ENCODE data around the gene CCDC38. TPM values are rescaled to one million over a fixed set of nuclear protein-coding genes. Genes with fewer than 3 reads are reported as not detected.

The CCDC38 gene
- total RNA-seq, 2 experiments from 2014 or later = 0.11 TPM; not detected in 1

DNA sequence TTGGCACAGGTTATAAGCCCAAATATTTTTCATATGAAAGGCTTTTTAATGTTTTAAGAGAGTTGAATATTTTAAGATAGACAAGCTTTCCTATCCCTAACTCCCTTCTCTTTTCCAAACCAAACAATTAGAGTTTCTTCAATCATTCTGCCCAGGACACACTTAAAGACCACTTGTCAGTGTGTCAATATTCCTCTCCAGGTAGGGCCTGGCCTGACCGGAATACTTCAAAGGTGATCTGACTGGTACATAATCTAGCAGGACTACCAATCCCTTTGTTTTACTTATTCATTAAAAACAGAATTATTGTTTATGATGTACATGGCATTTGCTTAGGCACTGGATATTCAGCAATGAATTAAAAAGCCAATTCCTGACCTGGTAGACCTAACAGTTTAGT, 107.8 kb downstream of the CCDC38 start:
- no peaks in the 10 kb centered on the region for H3K9me3 ChIP-seq (ENCODE audit: control insufficient read depth in 1 of 2, insufficient read depth in 1 of 2, low read length in 2 of 2)
- TF ChIP-seq CTCF (IDR thresholded peaks at IDR 0.05) = no peak
- H3K36me3 ChIP-seq (ENCODE audit: insufficient read depth, low read length) = no peaks in the 10 kb centered on the region
- no peak overlapping the region for H3K27ac Mint-ChIP-seq
- H3K36me3 Mint-ChIP-seq (ENCODE audit: low read depth) = no peaks in the 10 kb centered on the region
- no peak overlapping the region for H3K4me3 ChIP-seq (ENCODE audit: low read length)
- ATAC-seq (ENCODE audit: poor library complexity) = no peak
- H3K4me1 Mint-ChIP-seq (ENCODE audit: low read depth) = peaks cover 6% of the 10 kb centered on the region
- peaks cover 6% of the 10 kb centered on the region for H3K4me1 ChIP-seq (ENCODE audit: insufficient read depth, low read length)
- H3K27me3 Mint-ChIP-seq = peaks cover 50% of the 10 kb centered on the region
- H3K9me3 Mint-ChIP-seq = no peaks in the 10 kb centered on the region
- no peak overlapping the region for H3K27ac ChIP-seq (ENCODE audit: low read depth in 1 of 2, low read length in 2 of 2)
- DNase-seq = no peak
- no peak overlapping the region for H3K4me3 Mint-ChIP-seq
- intact Hi-C loops (cut with DNase I, micrococcal nuclease) = no loop called here
- POLR2A ChIA-PET = no interaction called here
- CTCF ChIA-PET = no interaction called here
- H3K27me3 ChIP-seq (ENCODE audit: control insufficient read depth in 1 of 2, insufficient read depth in 2 of 2, low read length in 2 of 2) = no peaks in the 10 kb centered on the region

DNA sequence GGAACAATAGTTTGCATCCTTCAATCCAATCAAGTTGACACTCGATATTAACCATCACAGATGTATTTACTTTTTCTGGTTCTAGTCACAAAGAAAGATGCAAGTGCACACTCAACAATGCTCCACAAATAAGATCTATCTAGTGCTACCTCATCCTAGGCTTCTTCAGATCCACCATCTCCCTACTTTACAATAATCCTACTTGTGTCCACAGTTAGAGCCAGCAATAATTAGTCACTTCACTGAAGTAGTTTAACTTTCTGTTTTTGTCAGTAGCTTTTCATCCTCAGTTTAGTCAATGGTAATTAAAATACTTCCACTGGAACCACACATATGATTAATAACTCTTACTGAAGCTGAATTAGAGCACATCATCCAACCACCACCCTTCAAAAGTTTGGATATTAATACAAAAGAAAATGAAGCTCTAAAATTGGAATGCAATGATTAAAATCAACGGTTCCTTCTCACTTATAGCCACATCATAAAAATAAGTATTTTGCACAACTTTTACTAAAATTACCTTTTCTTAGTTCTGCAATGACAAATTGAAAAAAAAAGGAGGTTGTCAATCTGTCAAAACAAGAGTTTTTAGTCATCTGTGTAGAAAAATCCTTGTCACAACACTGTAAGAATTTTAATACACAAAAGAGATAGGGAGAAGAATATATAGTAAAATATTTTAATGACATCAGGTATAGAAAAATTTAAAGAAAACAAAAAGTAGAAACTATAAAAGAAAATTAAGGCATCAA, 111.9 kb downstream of the CCDC38 start:
- Mint-ChIP-seq H3K4me1 (ENCODE audit: low read depth) (no peaks in the 10 kb centered on the region), H3K27me3 (peaks cover 33% of the 10 kb centered on the region), H3K27ac (no peak overlapping the region), H3K9me3 (no peaks in the 10 kb centered on the region), H3K4me3 (no peak overlapping the region), H3K36me3 (ENCODE audit: low read depth) (no peaks in the 10 kb centered on the region)
- DNase-seq (no peak), ATAC-seq (ENCODE audit: poor library complexity) (no peak)
- H3K27me3 ChIP-seq (ENCODE audit: control insufficient read depth in 1 of 2, insufficient read depth in 2 of 2, low read length in 2 of 2) = peaks cover 0 to 4% of the 10 kb centered on the region in 2 experiments
- H3K4me3 ChIP-seq (ENCODE audit: low read length) = no peak overlapping the region
- no peak overlapping the region for H3K27ac ChIP-seq (ENCODE audit: low read depth in 1 of 2, low read length in 2 of 2)
- TF ChIP-seq CTCF (IDR thresholded peaks at IDR 0.05) = no peak
- no peaks in the 10 kb centered on the region for H3K9me3 ChIP-seq (ENCODE audit: control insufficient read depth in 1 of 2, insufficient read depth in 1 of 2, low read length in 2 of 2)
- intact Hi-C loops (cut with DNase I, micrococcal nuclease) = no loop called here
- no peaks in the 10 kb centered on the region for H3K4me1 ChIP-seq (ENCODE audit: insufficient read depth, low read length)
- POLR2A ChIA-PET = no interaction called here
- no peaks in the 10 kb centered on the region for H3K36me3 ChIP-seq (ENCODE audit: insufficient read depth, low read length)
- CTCF ChIA-PET = no interaction called here

DNA sequence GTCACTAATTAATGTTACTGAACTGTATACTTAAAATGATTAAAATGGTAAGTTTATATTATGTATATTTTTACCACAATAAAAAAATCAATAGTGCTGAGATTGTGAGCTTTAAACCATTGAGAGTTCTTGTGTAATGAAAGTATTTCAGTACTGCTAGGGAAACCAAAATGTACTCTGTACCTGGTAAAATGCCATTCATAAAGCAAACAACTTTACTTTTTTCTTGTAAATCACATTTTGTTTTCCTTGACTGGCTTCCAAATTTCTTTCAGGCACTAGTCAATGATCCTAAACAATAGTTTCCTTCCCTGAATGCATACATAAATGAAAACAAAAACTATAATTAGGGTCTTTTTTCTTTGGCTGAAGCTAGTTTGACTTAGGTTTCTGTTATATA, 113.0 kb downstream of the CCDC38 start:
- Mint-ChIP-seq H3K36me3 (ENCODE audit: low read depth) (no peaks in the 10 kb centered on the region), H3K27me3 (peaks cover 29% of the 10 kb centered on the region), H3K27ac (no peak overlapping the region), H3K9me3 (no peaks in the 10 kb centered on the region), H3K4me1 (ENCODE audit: low read depth) (no peaks in the 10 kb centered on the region), H3K4me3 (no peak overlapping the region)
- intact Hi-C loops (cut with DNase I, micrococcal nuclease) = no loop called here
- no peak overlapping the region for H3K4me3 ChIP-seq (ENCODE audit: low read length)
- no peak for DNase-seq
- ChIA-PET POLR2A (no interaction called here), CTCF (no interaction called here)
- no peaks in the 10 kb centered on the region for H3K36me3 ChIP-seq (ENCODE audit: insufficient read depth, low read length)
- no peak for TF ChIP-seq CTCF (IDR thresholded peaks at IDR 0.05)
- no peaks in the 10 kb centered on the region for H3K4me1 ChIP-seq (ENCODE audit: insufficient read depth, low read length)
- no peak overlapping the region for H3K27ac ChIP-seq (ENCODE audit: low read depth in 1 of 2, low read length in 2 of 2)
- H3K27me3 ChIP-seq (ENCODE audit: control insufficient read depth in 1 of 2, insufficient read depth in 2 of 2, low read length in 2 of 2) = peaks cover 0 to 4% of the 10 kb centered on the region in 2 experiments
- ATAC-seq (ENCODE audit: poor library complexity) = no peak
- H3K9me3 ChIP-seq (ENCODE audit: control insufficient read depth in 1 of 2, insufficient read depth in 1 of 2, low read length in 2 of 2) = no peaks in the 10 kb centered on the region

Data from CD4-positive, alpha-beta T cell (primary cell).